HuH-7 (cell line): ENCODE data around the gene CHCHD6.

Source experiments
- DNase-seq: peaks from one replicate; pipeline ENCODE4 v3.0.0; 2011; ENCODE audit warnings: low spot score

Gene CHCHD6

GRCh38 chr3:126961191-126961790 lies 257.3 kb downstream of the CHCHD6 start:
- no peak for DNase-seq

DNA sequence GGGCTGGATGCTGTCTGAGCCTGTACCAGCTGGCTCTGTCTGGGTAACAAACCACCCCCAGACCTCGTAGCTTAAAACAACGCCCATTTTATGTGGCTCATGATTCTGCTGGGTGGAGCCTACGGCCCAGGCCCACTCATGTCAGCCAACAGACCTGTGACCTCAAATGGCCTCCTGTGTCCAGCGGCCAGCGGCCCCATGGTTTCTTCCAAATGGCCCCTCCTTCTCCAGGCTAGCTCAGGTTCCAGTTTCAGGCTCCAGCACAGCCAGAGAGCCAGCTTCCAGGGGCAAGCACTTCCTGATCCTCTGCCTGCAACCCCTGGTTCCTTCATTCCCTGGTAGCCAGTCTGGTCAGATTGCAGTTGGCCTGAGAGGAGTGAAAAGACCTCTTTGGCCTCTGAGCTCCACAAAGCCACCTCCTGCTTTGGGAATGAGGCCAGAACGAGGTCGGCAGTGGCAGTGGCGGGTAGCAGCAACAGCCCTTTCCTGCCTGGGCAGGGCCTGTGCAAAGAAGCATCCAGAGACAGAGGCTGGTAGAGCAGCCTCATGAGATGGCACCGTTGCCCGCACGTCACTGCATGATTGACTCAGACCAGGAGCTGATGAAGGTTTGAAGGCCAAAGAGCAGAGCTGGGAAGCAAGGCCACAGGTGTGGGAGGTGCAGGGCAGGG lies 257.9 kb downstream of the CHCHD6 start:
- no peak for DNase-seq

GRCh38 chr3:126962756-126963155 lies 258.7 kb downstream of the CHCHD6 start:
- no peak for DNase-seq

DNA sequence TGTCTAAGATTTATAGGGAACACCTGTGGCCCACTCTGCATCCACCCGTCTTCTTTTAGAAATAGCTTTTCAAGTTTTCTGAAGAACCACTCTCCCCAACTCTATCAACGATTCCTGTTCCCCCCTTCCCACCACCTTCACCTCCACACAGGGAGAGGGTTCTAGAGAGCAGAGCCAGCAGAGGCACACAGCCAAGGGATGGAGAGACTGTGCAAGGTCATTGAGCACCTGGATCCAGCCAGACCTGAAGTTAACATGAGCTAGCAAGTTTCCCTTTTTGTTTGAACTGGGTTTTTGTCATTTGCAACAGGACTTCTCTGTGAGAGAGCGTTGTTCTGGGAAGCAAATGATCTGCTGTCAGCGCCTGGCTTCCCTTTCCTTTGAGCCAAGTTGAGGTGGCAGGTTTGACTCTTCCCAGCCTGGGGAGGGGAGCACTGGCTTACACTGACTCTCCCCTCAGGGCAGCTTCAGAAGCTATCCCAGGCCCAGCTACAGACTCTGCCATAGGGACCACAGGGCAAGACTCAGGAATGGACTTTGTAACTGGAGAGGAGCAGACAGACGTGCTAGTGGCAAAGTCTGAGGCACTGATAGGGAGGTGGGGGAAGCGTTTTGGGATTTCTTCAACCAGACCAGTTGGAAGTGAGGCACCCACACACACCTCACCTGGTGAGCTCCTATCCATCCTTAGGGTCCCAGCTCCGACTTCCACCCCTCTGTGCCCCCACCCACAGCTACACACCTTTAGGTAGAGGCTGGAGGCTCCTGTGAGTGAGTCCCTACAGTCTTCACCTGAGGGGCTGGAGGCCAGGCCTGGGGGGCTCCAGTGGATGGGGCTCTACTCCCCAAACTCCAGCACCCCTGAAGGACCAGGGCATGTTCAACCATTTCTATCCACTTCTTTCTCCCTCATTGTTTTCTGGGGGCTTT lies 259.5 kb downstream of the CHCHD6 start:
- DNase-seq, result no peak

DNA sequence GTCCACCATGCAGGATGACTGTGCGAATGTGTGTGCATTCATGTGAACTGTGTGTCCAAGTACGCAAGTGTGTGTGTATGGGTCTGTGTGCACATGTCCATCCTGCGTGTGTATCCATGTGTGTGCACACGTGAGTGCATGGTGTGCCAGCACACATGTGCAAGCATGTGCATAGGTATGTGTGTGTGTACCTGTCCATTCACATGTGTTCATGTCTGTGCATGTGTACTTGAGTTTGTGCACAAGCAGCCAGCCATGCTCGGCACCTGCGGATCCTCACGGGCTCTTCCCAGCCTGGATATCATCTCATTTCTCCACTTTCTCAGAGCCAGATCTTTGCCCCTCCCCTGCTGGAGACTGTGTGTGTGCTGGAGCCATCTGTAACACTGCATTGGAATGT lies 260.2 kb downstream of the CHCHD6 start:
- DNase-seq, result no peak

- no peak for DNase-seq
These were observed 260.9 kb downstream of the CHCHD6 start for GRCh38 chr3:126964950-126965349.

GRCh38 chr3:126965526-126966080 lies 261.6 kb downstream of the CHCHD6 start:
- DNase-seq, result no peak

DNA sequence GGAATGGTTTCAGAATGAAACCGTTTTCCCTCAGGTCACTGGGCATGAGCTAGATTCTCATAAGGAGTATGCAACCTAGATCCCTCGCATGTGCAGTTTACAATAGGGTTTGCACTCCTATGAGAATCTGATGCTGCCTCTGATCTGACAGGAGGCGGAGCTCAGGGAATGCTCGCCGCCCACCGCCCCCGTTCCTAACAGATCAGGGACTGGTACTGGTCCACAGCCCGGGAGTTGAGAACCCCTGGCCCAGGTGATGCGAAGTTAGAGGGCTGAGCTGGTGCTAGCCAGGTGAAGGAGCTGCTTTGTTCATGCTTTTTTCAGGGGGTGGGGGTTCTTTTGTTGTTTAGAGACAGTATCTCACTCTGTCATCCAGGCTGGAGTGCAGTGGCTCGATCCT lies 263.3 kb downstream of the CHCHD6 start:
- DNase-seq, result no peak

GRCh38 chr3:126968391-126969390 lies 264.7 kb downstream of the CHCHD6 start:
- DNase-seq, result no peak

GRCh38 chr3:126969586-126969985 lies 265.5 kb downstream of the CHCHD6 start:
- no peak for DNase-seq

DNA sequence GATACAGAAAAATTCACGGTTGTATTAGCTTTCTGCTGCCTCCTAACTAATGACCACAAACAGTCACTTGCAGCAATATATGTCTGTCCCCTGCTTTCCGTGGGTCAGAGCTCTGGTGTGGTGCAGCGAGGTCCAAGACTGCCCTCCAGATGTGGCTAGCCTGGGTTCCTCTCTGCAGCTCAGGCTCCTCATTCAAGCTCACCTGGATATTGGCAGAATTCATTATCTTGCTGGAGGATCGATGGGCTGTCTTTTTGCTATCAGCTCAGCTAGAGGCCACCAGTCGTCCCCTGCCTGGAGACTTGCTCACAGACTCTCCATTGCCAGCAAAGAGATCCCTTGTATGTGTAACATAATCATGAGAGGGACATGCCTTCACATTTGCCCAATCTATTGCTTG lies 266.1 kb downstream of the CHCHD6 start:
- DNase-seq, result no peak

- no peak for DNase-seq
These were observed 266.9 kb downstream of the CHCHD6 start for GRCh38 chr3:126970921-126971320.

DNA sequence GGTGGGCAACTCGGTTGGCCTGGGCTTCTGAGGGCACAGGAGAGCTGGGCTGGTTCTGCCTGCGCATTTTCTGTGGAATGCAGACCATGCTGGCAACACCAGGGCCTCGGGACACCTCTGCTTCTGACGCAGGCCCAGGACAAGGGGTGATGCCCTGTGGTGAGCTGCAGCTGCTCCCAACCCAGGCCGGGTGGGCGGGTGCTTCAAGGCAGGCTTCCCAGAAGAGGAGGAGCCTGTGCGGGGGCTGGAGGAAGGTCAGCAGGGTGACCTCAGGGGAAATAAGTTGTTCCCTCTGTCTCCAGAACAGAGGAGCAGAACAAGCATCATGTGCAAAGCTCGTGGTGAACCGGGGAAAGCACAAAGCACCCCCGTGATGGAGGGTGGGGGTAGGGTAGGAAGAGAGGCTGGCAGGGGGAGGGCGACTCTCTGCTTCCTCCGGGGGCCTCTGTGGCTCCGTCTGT lies 267.9 kb downstream of the CHCHD6 start:
- DNase-seq, result no peak

DNA sequence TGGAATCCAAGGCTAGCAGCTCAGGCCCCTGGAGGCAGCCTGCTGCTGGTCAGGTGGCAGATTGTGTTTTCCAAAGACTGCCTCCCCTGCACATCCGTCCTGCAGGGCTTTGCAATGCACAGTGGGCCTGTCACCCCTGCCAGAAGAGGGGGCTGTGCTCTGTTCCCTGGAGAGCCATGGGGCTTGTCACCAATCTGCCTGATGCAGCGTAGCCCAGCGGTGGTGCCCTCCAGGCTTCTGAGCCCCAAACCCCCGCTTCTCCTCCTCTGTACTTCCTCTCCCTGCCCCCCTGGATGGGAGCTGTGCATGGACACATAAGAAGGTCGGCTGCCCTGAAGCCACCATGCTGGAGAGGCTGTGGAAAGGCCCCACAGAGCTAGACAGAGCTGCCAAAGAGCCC lies 268.8 kb downstream of the CHCHD6 start:
- DNase-seq, result no peak

GRCh38 chr3:126973814-126974213 lies 269.8 kb downstream of the CHCHD6 start:
- no peak for DNase-seq

- no peak for DNase-seq
These were observed 270.7 kb downstream of the CHCHD6 start for GRCh38 chr3:126974756-126975155.

DNA sequence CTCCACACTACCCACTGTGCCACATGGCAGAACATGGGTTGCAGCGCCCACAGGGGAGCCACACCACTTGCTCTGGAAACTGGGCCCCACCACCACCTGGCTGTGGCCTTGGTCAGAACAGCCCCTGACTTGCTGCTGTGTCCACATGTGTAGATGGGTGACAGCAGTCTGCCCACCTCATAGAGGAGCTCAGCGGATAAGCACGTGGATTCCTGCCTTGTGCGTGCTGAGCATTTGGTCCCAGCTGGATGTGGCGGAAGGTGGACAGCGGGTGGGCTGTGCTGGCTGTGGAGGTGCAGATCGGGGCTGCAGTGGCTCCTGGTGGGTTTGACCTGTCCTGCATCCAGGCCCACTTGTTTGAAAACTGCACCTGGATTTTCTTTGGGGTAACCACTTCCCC lies 272.9 kb downstream of the CHCHD6 start:
- DNase-seq, result no peak

DNA sequence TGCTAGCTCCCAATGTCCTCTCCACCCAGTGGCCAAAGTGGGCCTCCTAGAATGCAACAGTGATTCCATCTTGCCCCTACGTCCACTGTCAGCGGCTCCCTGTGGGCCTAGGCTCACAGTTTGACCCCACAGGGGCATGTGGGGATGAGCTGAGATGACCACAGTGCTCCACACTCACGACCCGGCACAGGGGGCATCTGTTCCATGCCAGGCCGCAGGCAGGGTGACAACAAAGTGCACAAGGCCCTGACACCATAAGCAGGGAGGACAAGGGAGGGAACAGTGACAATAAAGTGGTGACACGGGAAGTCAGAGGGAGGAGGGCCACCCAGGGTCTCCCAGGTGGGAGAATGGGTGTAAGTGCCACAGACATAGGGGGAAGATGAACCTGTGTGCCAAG lies 273.8 kb downstream of the CHCHD6 start:
- DNase-seq, result no peak

DNA sequence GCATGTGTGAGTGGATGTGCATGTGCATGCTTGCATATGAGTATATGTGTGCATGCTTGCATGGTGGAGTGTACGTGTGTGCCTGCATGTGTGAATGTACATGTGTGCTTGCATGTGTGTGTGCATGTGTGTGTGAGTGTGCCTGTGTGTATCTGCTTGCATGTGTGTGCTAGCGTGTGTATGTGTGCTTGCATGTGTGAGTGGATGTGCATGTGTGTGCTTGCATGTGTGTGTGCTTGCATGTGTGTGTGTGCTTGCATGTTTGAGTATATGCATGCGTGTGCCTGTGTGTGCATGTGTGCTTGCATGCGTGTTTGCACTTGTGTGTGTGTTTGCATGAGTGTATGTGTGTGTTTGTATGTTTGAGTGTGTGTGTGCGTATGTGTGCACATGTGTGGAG lies 274.3 kb downstream of the CHCHD6 start:
- DNase-seq, result no peak

DNA sequence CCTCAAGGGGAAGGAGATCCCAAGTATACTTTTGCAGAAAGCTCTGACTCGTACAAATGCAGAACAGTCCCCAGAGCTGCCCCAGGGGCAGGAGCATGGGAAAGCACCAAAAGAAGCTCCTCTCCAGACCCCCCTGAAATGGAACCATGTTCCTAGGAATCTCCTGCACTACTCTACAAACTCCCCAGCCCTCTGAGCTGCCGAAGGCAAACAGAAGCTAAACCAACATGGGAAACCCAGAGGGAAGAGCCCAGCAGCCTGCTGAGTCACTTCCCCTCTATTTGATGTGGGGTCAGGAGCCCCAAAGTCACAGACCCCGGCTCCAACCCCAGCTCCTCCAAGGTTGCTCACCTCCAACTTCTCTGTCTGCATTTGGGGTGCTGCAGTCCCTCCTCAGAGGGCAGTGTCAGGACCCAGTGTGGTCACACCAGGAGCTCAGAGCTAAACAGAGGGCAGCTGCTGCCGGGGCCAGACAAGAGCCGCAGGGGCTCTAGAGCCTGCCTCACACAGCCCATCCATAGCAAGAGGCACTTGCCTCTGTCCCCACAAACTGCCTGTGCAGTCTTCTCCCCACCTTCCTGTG lies 275.1 kb downstream of the CHCHD6 start:
- no peak for DNase-seq

GRCh38 chr3:126980266-126980811 lies 276.3 kb downstream of the CHCHD6 start:
- DNase-seq, result no peak
